HG03025 (cell line): ENCODE results near the gene KSR1.
A peak's percentile ranks its signal among the peaks of the same experiment; 100 is the strongest.
"Not testable (repeated sequence)": the region's sequence is repeated elsewhere in the genome, so short reads cannot be mapped to it uniquely, and the experiment has no call there.

Experiments
- ATAC-seq: cut with Tn5 transposase; IDR thresholded peaks from one replicate; pipeline ENCODE4 v1.9.1; 2021; ENCODE audit warnings: mild to moderate bottlenecking, moderate library complexity; ENCODE audit not compliant: unreplicated experiment, low FRiP score

KSR1 gene

DNA sequence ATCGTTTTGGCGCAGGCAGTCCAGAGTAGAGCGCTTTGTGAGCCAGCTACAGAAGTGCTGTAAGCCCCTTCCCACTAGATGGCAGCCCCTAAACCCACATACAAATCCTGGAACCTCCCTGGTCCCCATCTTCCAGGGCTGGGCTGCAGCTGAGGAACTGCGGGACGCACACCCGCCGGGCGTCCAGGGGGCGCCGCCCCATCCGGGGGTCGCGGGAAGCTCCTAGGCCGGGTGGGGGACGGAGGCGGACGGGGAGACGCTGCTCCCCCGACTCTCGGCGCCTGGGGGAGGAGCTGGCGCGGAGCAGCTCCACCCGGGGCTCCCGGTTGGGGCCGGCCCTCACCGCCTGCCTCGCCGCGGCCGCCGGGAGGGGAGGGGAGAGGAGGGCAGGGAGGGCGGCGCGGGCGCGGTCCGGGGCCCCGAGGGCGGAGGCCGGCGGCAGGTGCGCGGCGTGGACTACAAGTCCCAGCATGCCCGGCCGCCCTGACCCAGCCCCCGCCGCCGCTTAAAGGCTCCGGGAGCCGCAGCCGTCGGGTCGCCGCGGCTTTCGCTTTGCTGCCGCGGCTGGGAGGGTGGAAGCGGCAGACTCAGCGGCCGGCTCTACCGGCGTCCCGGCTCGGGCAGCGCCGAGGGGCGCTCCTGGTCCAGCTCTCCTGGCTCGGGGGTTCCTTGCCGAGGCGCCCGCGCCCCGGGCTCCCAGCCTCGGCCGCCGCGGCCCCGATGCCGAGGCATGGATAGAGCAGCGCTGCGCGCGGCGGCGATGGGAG is at the start of gene KSR1:
Gene KSR1 (plus strand): TSS at position 535 of the 767 bp plus-strand sequence. CDS start 196 bp downstream, at position 731.
- peak; percentile 76 for ATAC-seq

DNA sequence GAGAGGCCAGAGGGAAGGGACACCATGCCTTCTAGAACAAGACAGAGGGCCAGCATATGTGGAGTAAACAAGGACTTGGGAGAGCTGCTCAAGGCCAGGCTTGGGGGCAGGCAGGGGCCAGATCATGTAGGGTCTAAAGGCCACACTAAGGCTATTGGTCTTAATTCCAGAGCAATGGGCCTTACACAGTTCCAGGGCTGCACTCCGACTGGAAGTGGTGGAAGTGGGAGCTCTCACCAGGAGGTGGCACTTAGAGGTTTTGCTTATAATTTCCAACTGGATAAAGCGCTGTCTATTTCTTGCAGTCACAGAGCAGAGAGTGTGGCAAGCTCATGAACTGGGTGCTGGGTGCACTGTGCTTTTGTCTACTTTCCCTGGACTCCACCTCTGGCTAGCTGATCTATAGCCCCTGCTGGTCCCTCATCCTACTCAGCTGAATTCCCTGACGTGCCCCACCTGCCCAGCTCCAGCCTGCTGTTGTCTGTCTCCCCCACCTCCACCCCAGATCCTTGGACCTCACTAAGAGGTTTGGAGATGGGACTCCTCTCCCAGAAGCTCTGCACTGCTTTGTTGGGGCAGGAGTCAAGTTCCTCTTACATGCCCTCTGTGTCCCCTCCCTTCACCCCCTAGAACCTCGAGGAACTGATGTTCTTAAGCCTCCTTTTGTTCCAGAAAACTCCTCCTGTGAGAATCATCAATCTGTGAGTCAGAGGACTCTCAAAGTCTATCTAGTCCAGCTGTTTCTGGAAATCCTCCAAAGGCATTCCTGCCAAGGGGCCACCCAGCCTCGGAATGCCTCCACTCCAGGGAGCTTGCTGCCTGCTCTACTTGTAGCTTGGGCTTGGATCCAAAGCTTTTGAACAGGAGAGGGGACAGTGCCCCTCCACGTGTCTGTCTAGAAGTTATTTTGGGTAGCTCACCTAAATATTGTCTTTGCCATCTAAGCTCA is 48.1 kb upstream of the KSR1 start:
- ATAC-seq = no peak

DNA sequence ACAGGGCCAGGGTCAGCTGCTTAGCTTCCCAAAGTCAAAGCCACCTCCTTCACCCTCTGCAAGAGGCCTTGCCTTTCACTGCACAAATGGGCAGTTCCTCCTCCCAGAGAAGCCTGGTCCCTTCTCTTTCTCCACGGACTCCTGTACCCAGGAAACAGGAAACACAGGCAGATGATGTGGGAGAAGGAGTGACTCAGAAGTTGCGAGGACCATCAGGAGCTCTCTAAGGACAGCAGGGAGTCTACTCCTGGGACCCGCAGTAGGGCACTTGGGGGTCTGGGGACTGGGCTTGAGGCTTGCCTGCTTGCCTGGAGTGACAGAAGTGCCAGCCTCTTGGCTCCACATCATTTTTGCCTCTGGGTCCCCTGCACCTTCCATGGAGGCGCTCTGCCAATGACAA is 47.4 kb upstream of the KSR1 start:
- ATAC-seq = no peak

DNA sequence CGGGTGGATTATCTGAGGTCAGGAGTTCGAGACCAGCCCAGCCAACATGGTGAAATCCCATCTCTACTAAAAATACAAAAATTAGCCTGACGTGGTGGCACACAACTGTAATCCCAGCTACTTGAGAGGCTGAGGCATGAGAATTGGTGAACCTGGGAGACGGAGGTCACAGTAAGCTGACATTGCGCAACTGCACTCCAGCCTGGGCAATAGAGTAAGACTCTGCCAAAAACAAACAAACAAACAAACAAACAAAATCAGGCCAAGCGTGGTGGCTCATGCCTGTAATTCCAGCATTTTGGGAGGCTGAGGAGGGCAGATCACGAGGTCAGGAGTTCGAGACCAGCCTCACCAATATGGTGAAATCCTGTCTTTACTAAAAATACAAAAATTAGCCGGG is 44.1 kb upstream of the KSR1 start:
- not testable (repeated sequence) for ATAC-seq

DNA sequence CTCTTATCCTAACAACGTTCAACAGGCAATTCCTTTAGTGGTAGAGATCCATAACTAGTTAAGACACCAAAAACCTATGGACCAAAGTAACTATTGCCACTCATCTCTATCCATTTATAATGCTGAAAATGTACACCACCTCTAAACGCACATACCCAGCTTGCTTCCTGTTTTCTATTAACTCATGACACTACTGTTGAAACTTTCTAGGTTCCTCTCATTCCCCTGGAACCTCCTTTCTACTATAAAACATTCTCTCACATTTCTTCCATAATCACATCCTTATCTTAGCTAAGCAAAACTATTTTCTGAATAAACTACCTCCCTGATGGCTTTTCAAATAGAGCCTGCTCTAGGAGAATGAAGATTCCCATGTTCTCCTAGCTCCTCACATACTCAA is 42.9 kb upstream of the KSR1 start:
- no peak for ATAC-seq

DNA sequence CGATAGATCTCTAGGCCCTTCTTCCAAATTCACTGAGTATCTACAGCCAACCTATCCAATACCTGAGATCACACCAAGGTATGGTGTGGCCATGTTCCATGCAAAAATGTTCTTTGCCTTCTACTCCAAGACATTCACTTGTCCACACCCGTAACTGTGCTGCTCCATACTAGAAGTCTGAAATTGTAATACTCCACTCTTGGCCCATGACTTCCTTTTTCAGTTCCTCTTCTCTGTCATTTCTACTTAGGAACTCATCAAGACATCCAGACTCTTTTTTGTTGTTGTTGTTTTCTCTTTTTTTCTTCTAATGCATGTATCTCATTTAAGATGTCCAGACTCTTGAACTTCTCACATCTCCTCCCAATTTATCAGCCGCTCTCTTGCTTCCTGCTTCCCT is 42.5 kb upstream of the KSR1 start:
- ATAC-seq = no peak

DNA sequence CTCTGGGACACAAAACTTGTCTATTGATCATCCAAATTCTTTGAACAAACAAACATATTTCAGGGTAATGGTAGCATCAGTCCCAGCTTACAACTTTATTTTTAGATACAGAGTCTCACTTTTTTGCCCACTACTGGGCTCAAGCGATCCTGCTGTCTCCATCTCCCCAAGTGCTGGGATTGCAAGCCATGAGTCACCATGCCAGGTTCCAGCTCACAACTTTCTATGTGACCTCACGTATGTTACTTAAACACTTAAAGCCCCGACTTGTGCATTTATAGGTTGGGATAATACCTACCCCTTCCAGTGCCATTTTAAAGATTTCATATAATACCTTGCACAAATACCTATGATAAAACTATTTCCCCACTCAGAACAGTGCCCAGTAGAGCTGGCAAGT is 42.0 kb upstream of the KSR1 start:
- no peak for ATAC-seq

DNA sequence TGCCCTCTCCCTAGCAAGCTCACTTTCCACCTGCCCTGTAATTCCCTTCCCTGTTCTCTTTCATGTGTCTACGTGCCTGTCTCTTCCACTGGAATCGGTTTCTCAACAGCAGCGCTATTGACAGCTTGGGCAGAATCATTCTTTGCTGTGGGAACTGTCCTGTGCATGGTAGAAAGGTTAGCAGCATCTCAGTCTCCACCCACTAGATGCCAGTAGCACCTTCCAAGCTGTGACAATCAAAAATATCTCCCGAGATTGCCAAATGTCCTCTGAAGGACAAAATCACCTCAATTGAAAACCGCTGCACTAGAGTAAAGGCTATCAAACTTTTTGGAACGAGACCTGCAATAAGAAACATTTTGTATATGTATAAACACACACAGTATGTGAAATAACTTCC is 41.6 kb upstream of the KSR1 start:
- no peak for ATAC-seq

DNA sequence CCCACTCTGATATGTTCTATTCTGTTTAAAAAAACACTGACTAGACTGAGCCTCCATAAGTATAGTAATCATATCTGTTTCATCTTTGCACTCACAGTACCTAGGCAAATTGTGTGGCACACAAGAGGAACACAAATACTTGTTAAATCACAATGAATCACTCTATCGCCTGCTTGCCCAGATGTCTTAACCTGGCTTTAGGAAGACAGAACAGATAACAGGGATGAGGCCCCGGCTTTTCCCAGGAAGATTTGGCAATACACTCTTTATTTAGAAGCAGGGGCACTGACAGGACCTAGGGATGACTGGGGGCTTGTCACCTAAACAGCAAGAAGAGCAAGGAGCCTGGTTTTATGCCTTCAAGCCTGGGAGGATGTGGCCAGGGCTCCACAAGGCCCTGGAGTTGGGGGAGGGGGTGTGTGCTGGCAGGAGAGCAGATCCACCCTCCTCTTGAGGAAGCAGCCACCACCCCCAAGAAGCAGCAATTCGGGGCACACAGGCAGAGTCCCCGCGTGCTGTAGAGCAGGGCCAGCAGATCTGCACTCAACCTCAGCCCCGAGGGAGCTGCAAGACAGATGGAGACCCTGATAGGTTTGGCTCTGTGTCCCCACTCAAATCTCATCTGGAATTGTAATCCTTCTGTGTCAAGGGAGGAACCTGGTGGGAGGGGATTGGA is 41.0 kb upstream of the KSR1 start:
- no peak for ATAC-seq

DNA sequence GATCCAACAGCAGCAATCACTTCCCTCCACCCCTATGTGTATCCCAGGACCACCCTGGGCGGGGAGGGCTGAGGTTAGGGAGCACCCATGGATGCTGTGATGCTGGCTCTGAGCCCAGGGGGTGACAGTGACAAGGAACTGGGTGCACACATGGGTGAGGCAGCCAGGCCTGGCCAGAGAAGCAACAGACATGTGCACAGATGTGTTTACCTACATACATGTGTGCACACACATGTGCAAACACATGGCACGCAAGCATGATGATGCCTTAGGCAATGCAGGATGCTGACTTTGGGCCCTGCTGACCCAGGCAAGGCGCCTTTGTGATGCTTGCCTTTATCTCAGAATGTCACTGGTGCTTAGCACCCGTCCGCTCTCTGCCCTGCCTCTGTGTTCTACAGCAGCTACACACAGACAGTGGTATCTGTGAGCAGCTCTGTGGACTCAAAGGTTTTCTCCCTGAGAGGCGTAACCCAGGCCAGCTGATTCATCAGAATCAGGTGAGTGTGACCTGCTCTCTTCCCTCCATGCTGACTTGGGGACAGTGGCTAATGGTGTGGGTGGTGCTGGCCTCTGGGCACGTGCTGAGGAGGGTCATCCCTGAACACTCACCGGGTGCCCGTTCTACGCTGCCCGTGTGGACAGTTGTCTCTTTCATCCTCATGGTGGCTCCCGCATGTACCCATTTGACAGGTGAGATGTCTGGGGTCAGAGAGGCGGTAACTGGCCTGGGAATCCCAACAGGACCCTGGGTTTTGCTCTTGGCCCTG is 38.5 kb upstream of the KSR1 start:
- ATAC-seq = no peak

DNA sequence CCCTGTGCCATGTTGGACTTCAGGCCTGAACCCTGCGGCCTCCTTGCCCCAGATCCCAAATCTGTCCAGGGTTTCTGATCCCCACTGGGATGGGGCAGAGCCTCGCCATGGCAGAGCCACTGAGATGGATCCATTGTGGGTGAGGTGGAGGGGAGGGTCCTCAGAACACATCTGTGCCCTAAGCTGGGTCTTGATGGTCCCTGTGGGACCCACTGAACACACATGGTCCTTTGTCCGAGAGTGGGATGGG is 38.0 kb upstream of the KSR1 start:
- ATAC-seq = no peak

DNA sequence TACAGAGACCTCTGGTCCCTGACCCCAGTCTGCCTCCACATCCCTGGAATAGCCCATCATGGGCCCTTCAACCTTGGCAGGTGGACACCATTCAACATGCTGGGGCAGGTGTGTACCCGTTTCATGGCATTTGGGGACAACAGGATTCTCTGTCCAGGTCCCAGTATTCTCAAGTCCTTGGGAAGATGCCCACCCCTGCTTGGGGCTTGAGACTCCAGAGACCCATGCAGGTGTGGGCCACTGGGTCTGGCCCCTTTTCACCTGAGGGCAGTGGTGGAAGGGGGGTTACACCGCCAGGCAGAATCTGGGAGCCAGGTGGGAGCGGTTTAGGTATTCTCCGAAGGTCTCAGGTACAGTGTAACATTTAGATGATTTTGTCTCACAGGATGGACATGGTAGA is 37.1 kb upstream of the KSR1 start:
- no peak for ATAC-seq

DNA sequence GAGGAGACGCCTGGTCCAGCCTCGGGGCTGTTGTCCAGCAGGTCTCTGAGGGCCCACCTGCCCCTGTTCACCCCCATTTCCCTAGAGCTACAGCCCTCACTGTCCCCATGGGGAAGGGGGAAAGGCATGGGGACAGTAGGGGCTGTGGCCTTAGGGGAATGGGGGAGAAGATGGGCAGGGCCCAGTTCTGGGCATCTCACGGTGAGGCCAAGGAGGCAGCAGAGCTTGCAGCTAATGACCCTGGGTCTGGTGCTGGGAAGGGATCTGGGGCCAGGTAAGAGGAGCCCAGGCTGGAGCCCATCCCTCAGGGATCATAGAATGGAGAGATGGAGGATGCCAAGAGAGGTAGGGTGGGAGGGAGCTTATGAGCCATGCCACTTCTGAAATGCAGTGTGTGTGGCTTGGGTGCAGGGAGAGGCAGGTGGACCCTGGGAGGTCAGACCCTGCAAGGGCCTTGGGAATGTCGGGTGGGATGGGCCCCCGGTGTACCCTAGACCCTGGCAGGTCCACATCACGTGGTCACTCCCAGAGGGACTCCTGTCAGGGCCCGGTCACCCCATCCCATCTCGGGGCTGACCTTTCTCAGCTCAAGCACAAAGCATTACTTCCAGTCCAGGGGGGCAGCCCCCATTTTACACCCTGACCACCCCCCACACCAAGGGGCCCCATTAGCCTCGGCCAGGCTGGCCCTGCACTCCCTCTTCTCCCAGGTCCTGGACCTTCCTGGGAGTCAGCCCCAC is 35.9 kb upstream of the KSR1 start:
- no peak for ATAC-seq

DNA sequence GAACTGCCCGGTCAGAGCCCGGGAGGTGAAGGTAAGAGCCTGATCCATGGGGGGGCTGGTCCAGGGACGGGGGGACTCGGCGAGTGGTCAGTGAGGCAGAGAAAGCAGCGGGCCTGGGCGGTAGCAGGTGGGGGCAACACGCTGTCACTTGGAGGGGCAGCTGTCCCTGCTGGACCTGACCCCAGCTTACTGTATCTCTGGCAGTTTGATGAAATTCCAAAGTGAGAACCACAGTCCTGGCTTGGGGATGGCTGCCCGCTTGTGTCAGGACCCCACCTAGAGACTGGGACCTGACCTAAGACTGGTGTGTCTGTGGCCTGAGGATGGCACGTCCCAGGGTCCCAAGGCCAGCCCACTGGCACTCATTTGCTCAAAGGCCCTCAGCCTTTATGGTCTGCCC is 35.1 kb upstream of the KSR1 start:
- no peak for ATAC-seq

DNA sequence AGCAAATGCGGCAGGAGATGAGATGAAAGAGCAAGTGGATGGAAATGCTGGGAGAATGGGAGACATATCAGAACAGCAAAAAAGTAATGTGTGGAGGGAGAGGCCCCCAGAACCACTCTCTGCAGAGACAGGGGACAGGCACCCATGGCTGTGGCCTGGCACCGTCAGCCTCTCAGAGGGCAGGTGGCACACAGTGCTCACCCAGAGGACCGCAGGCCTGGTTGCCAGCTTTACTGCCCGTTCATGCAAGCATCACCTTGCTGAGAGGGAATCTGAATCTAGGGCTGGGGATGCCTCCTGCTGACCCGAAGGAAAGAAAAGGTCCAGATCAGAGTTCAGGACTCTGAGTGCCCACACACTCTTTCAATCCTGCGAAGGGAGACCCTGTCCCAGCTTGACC is 34.6 kb upstream of the KSR1 start:
- not testable (repeated sequence) for ATAC-seq

DNA sequence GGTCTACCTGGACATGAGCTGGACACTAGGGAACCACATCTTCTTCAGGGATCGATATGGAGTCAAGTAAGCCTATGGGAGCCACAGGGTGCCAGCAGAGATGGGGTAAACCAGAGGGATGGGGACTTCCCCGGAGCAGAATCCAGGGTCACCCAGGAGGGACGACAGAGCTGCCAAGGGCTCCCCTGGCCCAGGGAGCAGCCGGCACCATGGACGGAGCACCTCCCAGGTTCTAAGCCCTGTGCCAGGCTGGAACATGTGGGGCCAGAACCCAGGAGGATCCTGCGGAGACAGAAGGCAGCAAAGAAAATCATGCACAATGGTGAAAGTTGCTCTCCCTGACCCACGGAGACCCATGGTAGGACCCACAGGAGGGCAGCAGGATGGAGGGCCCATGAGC is 33.6 kb upstream of the KSR1 start:
- no peak for ATAC-seq

DNA sequence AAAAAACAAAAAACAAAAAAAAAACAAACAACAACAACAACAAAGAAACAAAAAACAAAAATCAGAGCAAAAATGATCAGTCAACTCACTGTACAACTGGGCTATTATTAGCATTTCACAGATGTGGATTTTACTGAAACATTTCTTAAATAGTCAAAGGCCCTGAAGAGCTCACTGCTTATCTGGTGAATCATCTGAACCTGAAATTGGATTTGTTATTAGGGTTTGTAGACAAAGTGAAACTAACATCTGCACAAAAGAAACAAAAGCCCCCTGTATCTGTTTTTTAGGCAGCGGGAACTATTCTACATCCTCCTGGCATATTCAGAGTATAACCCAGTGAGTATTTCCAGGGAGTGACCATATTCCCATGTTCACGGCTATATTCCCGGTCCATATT is 32.6 kb upstream of the KSR1 start:
- no peak for ATAC-seq

DNA sequence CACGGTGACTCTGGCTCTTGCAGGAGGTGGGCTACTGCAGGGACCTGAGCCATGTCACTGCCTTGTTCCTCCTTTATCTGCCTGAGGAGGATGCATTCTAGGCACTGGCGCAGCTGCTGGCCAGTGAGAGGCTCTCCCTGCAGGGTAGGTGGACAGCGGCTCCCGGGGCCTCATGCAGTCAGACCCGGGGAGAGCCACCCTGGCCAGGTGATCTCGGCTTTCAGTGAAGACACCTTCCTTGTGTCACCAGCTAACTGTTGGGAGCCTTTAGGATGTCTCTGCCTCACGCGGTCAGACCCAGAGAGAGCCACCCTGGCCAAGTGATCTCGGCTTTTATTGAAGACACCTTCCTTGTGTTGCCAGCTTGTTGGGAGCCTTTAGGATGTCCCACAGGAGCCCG is 31.7 kb upstream of the KSR1 start:
- ATAC-seq = no peak

DNA sequence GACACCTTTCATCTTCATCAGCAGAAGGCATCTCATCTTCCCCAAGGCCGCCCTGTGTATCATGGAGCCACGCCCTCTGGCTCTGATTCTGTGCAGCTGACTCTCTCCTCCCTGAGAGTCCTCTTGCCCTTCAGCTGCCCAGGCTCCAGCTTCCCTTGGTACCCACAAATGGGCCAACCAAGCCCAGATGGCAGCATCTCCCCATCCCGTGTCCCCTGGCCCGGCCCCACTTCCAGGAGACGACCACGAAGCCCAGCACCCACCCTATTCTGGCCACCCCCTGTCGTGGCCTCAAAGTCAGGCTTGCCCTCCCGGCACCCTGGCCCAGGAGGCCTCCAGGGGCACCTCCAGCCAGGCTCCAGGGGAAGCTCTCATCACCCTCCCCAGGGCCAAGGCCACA is 31.3 kb upstream of the KSR1 start:
- no peak for ATAC-seq

DNA sequence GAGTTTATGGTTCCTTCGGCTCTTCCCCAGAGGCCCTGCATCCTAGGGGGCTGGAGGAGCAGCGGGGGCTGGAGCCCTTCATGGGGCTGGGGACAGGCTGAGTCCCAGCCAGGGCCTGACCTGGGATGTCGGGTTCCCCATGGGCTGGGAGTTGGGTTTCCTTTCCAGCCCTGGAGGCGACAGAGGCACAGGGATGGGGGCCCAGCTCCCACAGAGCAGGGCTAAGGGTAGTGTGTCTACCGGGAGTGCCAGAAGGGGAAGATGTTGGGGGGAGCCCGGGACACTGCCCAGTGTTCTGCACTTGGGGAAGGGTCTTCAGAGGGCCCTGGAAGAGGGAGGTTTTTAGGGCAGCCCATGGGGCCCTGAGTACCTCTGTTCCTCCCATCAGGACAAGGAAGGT is 30.7 kb upstream of the KSR1 start:
- not testable (repeated sequence) for ATAC-seq
